Trophoblast cell (in vitro differentiated cells and primary cell): Measurements from ENCODE around the gene ZP1.

Source experiments
- DNase-seq, 2 donors: peaks; one replicate each; pipeline ENCODE4 v3.0.0-alpha.2; 2016
- H2AFZ ChIP-seq: 2 replicates; pipeline ENCODE4 v1.6.1; 2013; ENCODE audit warnings: low read length, moderate library complexity, mild to moderate bottlenecking; ENCODE audit not compliant: insufficient read depth, poor library complexity
- H2AK5ac ChIP-seq: 2 replicates; pipeline ENCODE4 v1.6.1; 2013; ENCODE audit warnings: mild to moderate bottlenecking, low read length
- H2BK120ac ChIP-seq: 2 replicates; pipeline ENCODE4 v1.6.1; 2013; ENCODE audit warnings: low read length, mild to moderate bottlenecking, moderate library complexity; ENCODE audit not compliant: insufficient read depth, poor library complexity
- H2BK12ac ChIP-seq: 2 replicates; pipeline ENCODE4 v1.6.1; 2013; ENCODE audit warnings: mild to moderate bottlenecking, low read length, moderate library complexity
- H2BK5ac ChIP-seq: 2 replicates; pipeline ENCODE4 v1.6.1; 2013; ENCODE audit warnings: low read length, low read depth, moderate library complexity, mild to moderate bottlenecking; ENCODE audit not compliant: poor library complexity
- H3K14ac ChIP-seq: 2 replicates; pipeline ENCODE4 v1.6.1; 2013; ENCODE audit warnings: mild to moderate bottlenecking, low read length
- H3K18ac ChIP-seq: 2 replicates; pipeline ENCODE4 v1.6.1; 2013; ENCODE audit warnings: mild to moderate bottlenecking, low read length
- H3K23ac ChIP-seq: 2 replicates; pipeline ENCODE4 v1.6.1; 2013; ENCODE audit warnings: low read length
- H3K27ac ChIP-seq: 2 replicates; pipeline ENCODE4 v1.5.1; 2013; ENCODE audit warnings: low read depth, mild to moderate bottlenecking, inconsistent platforms, low read length, moderate library complexity
- H3K27me3 ChIP-seq: 2 replicates; pipeline ENCODE4 v1.6.1; 2013; ENCODE audit warnings: inconsistent platforms, mild to moderate bottlenecking, low read length, moderate library complexity; ENCODE audit not compliant: insufficient read depth
- H3K36me3 ChIP-seq, 2 experiments: 1 replicate in 1 of 2; 2 replicates in 1 of 2; pipeline ENCODE4 v1.6.1; 2013; ENCODE audit warnings: low read length in 2 of 2, mild to moderate bottlenecking in 2 of 2, moderate library complexity in 1 of 2; ENCODE audit not compliant: insufficient read depth in 2 of 2, control insufficient read depth in 1 of 2
- H3K4ac ChIP-seq: 2 replicates; pipeline ENCODE4 v1.6.1; 2013; ENCODE audit warnings: low read depth, mild to moderate bottlenecking, low read length, moderate library complexity
- H3K4me1 ChIP-seq, 2 experiments: 1 replicate in 1 of 2; 2 replicates in 1 of 2; pipeline ENCODE4 v1.6.1; 2013; ENCODE audit warnings: low read length in 2 of 2, mild to moderate bottlenecking in 2 of 2, moderate library complexity in 1 of 2; ENCODE audit not compliant: insufficient read depth in 2 of 2, control insufficient read depth in 1 of 2
- H3K4me2 ChIP-seq: 2 replicates; pipeline ENCODE4 v1.6.1; 2013; ENCODE audit warnings: inconsistent platforms, mild to moderate bottlenecking, low read length, moderate library complexity
- H3K4me3 ChIP-seq: 2 replicates; pipeline ENCODE4 v1.5.1; 2013; ENCODE audit warnings: mild to moderate bottlenecking, low read depth, low read length, inconsistent platforms
- H3K79me1 ChIP-seq: one replicate; pipeline ENCODE4 v1.6.1; 2013; ENCODE audit warnings: low read length
- H3K79me2 ChIP-seq: 2 replicates; pipeline ENCODE4 v1.6.1; 2013; ENCODE audit warnings: low read length, mild to moderate bottlenecking; ENCODE audit not compliant: control insufficient read depth, insufficient read depth, poor library complexity
- H3K9ac ChIP-seq: 2 replicates; pipeline ENCODE4 v1.6.1; 2013; ENCODE audit warnings: mild to moderate bottlenecking, low read length
- H3K9me3 ChIP-seq: 2 replicates; pipeline ENCODE4 v1.6.1; 2013; ENCODE audit warnings: low read depth, mild to moderate bottlenecking, control low read depth, inconsistent platforms, low read length; ENCODE audit not compliant: insufficient read depth
- H4K12ac ChIP-seq: 2 replicates; pipeline ENCODE4 v1.6.1; 2013; ENCODE audit warnings: low read depth, mild to moderate bottlenecking, low read length, moderate library complexity
- H4K8ac ChIP-seq: 2 replicates; pipeline ENCODE4 v1.6.1; 2013; ENCODE audit warnings: low read depth, mild to moderate bottlenecking, low read length, moderate library complexity
- H4K91ac ChIP-seq: one replicate; pipeline ENCODE4 v1.6.1; 2013; ENCODE audit warnings: low read depth, mild to moderate bottlenecking, low read length, moderate library complexity
- WGBS: extraction: QIAGEN DNeasy Blood & Tissue Kit; methylation state at CpG from one replicate; pipeline ENCODE4 v1.1.7; 2013; ENCODE audit warnings: missing lambda C conversion rate; ENCODE audit not compliant: insufficient read length, insufficient coverage; ENCODE audit errors: extremely low coverage; 5-methylcytosine and 5-hydroxymethylcytosine counted together

Gene ZP1

DNA sequence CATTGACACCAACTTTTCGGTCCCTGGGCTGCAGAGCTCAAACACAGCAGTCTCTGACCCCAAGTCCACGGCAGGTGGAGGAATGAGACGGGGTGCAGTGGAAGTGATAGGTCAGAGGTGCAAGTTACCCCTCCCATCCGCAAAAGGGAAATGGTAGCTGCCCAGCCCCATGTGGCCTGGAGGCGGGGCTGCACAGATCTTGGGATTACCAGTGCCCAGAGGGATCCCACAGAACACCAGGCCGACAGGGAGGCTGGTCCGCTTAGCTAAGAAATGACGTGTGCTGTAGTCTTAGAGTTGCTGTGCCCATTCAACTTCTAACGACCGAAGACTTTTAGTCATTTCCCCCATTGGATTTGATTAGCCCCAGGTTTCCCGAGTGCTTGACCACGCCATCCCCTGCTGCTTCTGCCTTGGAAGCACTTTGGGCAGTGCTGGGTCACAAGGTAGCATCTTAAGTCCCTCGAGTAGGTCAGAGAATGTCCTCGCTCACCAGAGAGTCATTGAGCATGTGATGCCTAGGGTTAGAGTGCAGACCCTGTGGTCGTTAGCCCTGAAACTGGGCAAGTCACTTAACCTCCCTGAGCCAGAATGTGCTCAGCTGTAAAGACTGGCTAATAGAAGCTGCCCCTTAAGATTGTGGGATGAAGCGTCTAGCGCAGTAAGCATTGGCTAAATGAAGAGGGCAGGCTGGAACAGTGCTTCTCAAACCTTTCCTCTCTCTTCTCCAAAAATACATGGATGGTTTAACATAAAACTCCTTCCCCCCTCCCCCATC lies 15.8 kb upstream of the ZP1 start:
- Histone ChIP-seq H2BK120ac (no peak overlapping the region), H3K79me2 (no peaks in the 10 kb centered on the region), H2AFZ (no peak overlapping the region), H3K9me3 (peaks cover 7% of the 10 kb centered on the region), H3K79me1 (no peaks in the 10 kb centered on the region), H3K27me3 (no peaks in the 10 kb centered on the region), H3K18ac (no peak overlapping the region), H3K4ac (no peak overlapping the region), H2BK5ac (no peak overlapping the region), H3K4me2 (no peak overlapping the region), H3K23ac (no peak overlapping the region), H4K8ac (no peak overlapping the region), H3K4me1 (no peaks in the 10 kb centered on the region), H2AK5ac (no peak overlapping the region), H3K14ac (no peak overlapping the region), H2BK12ac (no peak overlapping the region), H3K4me3 (no peak overlapping the region), H3K9ac (no peak overlapping the region), H4K91ac (no peak overlapping the region), H3K27ac (no peak overlapping the region), H4K12ac (no peak overlapping the region), H3K36me3 (peaks cover 38 to 43% of the 10 kb centered on the region in 2 experiments)
- DNase-seq = no peak
- WGBS = no CpG with 5 or more reads among the region's 17 CpGs

DNA sequence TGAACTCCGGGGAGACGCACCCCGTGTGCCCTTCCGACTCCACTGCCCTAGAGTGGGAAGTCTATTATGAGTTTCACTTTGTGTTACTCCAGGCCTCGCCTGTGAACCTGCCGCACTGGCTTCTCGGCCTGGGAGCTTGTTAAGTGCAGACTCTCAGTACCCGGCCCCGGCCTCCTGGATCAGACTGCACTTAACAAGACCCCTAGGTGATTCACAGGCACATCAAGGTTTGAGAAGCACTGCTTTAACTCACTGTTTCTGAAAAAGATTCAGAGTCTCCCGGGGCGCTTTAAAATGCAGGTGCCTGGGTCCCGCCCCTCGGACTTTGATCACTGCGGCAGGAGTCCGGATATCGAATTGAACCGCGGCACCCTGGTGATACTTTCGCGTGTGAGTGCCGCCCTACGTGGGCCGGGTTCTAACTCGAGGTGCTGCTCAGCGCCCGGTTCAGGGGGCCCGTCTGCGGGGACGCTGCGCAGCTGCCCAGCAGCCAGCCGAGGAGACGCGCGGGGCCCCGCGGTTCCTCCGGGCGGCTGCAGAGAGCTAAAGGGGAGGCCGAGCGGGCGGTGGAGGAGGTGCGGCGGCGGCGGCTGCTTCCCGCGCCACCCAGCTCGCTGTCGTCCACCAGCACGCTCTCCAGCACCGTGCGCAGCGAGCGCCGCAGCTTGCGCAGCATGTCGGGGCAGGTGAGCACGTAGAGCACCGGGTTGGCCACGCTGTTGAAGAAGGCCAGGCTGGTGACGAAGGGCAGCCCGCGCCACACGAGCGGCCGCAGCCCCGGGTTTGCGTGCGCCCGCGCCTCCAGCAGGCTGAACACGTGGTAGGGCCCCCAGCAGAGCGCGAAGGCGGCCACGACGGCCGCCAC lies 15.0 kb upstream of the ZP1 start:
- Histone ChIP-seq H3K9ac (no peak overlapping the region), H3K27me3 (no peaks in the 10 kb centered on the region), H3K14ac (no peak overlapping the region), H3K23ac (no peak overlapping the region), H3K18ac (no peak overlapping the region), H4K12ac (no peak overlapping the region), H3K79me2 (no peaks in the 10 kb centered on the region), H4K91ac (no peak overlapping the region), H2BK5ac (no peak overlapping the region), H3K27ac (no peak overlapping the region), H3K4me1 (no peaks in the 10 kb centered on the region), H3K4ac (no peak overlapping the region), H3K9me3 (peaks cover 7% of the 10 kb centered on the region), H2BK12ac (no peak overlapping the region), H4K8ac (no peak overlapping the region), H3K4me2 (no peak overlapping the region), H2AK5ac (no peak overlapping the region), H2AFZ (no peak overlapping the region), H2BK120ac (no peak overlapping the region), H3K79me1 (no peaks in the 10 kb centered on the region), H3K4me3 (no peak overlapping the region), H3K36me3 (peaks cover 38 to 43% of the 10 kb centered on the region in 2 experiments)
- DNase-seq = no peak
- no CpG with 5 or more reads among the region's 78 CpGs for WGBS

DNA sequence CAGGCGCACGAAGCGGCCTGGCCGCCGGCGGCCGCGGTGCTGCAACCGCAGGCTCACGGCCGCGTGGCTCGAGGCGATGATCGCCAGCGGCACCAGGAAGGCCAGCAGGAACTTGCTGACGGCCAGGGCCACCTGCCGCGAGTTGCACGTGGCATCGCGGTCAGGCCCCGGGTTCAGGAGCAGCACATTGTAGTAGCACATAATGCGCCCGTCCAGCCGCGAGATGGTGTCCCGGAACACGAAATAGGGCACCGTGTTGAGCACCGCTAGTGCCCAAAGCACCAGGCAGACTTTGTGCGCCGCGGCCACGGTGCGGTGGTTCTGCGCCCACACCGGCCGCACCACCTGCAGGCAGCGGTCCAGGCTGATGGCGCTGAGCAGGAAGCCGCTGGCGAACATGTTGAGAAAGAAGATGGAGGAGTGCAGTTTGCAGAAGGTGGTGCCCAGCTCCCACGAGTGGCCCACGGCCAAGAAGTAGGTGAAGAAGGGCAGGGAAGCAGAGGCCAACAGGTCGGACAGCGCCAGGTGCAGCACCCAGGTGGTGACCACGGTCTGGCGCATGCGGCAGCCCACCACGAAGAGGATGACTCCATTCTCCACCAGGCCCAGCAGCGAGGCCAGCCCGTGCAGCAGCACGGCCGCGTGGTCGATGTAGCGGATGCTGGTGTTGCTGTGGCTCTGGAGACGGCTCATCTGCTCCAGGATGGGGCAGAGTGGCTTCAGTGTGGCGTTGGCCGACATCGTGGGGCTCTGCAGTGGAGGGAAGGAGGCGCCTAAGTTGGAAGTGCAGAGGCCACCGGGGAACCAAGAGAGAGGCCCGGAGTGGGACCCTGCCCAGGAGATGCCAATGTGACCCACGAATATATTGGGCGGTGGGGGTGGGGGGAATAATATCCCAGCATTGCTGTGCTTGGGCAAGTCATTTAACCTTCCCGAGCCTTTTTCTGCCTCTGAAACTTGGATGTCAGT lies 14.1 kb upstream of the ZP1 start:
- no peak overlapping the region for H2AFZ ChIP-seq
- peaks cover 6% of the 10 kb centered on the region for H3K9me3 ChIP-seq
- DNase-seq = no peak
- H3K23ac ChIP-seq = no peak overlapping the region
- no peaks in the 10 kb centered on the region for H3K79me2 ChIP-seq
- no peak overlapping the region for H4K91ac ChIP-seq
- no peak overlapping the region for H3K14ac ChIP-seq
- H3K9ac ChIP-seq = no peak overlapping the region
- no peak overlapping the region for H3K18ac ChIP-seq
- H3K4me3 ChIP-seq = no peak overlapping the region
- WGBS = no CpG with 5 or more reads among the region's 68 CpGs
- H3K36me3 ChIP-seq = peaks cover 33 to 37% of the 10 kb centered on the region in 2 experiments
- H2BK5ac ChIP-seq = no peak overlapping the region
- H3K4me1 ChIP-seq = no peaks in the 10 kb centered on the region
- no peak overlapping the region for H3K4me2 ChIP-seq
- no peak overlapping the region for H3K27ac ChIP-seq
- no peaks in the 10 kb centered on the region for H3K27me3 ChIP-seq
- H4K8ac ChIP-seq = no peak overlapping the region
- H3K4ac ChIP-seq = no peak overlapping the region
- no peak overlapping the region for H2AK5ac ChIP-seq
- H4K12ac ChIP-seq = no peak overlapping the region
- H3K79me1 ChIP-seq = no peaks in the 10 kb centered on the region
- no peak overlapping the region for H2BK12ac ChIP-seq
- H2BK120ac ChIP-seq = no peak overlapping the region
